NB4 (cell line): ENCODE data around the gene LRGUK.

Experiments
- DNase-seq: peaks from one replicate; pipeline ENCODE4 v3.0.0; 2010; ENCODE audit warnings: low read depth
- H3K4me3 ChIP-seq: one replicate; pipeline ENCODE4 v1.5.1; 2011; ENCODE audit warnings: mild to moderate bottlenecking, low read depth, low read length, moderate library complexity
- MAX ChIP-seq: IDR thresholded peaks from 2 replicates; pipeline ENCODE4 v1.6.1; 2011; ENCODE audit warnings: low read depth, low read length
- MYC ChIP-seq: IDR thresholded peaks from 2 replicates; pipeline ENCODE4 v1.6.1; 2011; ENCODE audit warnings: low read depth, low read length
- POLR2A ChIP-seq: IDR thresholded peaks from 2 replicates; pipeline ENCODE4 v1.6.1; 2011; ENCODE audit warnings: mild to moderate bottlenecking; ENCODE audit not compliant: insufficient read length; ENCODE audit errors: extremely low read depth
- TF ChIP-seq, protein P1 (sequence below): IDR thresholded peaks from one replicate; pipeline ENCODE4 v1.5.1; 2012; ENCODE audit warnings: low read depth, low read length

LRGUK gene

DNA sequence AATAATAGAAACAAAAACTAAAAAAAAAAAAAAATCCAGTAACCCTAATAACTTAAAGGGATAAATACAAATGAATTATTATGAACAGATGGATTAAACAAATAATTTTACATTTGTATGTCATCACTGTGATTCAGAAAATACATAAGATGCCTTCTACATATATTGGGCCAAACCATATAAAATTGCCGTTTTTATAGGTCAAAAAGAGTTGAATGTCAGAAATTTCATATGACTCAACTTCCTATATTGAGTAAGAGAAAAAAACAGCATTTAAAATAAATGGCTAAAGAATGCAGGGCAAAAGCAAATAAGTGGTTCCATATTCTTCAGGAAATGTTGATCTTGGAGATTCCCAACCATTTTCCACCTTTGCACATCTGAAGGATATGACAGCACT is 180.2 kb downstream of the LRGUK start:
- H3K4me3 ChIP-seq: no peak overlapping the region
- no peak for DNase-seq
- TF ChIP-seq MYC (no peak), MAX (no peak), POLR2A (no peak)
- TF ChIP-seq, protein P1, sequence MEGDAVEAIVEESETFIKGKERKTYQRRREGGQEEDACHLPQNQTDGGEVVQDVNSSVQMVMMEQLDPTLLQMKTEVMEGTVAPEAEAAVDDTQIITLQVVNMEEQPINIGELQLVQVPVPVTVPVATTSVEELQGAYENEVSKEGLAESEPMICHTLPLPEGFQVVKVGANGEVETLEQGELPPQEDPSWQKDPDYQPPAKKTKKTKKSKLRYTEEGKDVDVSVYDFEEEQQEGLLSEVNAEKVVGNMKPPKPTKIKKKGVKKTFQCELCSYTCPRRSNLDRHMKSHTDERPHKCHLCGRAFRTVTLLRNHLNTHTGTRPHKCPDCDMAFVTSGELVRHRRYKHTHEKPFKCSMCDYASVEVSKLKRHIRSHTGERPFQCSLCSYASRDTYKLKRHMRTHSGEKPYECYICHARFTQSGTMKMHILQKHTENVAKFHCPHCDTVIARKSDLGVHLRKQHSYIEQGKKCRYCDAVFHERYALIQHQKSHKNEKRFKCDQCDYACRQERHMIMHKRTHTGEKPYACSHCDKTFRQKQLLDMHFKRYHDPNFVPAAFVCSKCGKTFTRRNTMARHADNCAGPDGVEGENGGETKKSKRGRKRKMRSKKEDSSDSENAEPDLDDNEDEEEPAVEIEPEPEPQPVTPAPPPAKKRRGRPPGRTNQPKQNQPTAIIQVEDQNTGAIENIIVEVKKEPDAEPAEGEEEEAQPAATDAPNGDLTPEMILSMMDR: no peak

GRCh38 chr7:134308548-134308947 is 181.4 kb downstream of the LRGUK start:
- TF ChIP-seq, protein P1: no peak
- TF ChIP-seq MAX (no peak), MYC (no peak), POLR2A (no peak)
- DNase-seq: no peak
- H3K4me3 ChIP-seq: no peak overlapping the region

- DNase-seq: no peak
- TF ChIP-seq, protein P1: no peak
- TF ChIP-seq MAX (no peak), MYC (no peak), POLR2A (no peak)
- H3K4me3 ChIP-seq: no peak overlapping the region
These were observed 184.7 kb downstream of the LRGUK start for GRCh38 chr7:134311807-134312206.

- DNase-seq: no peak
- TF ChIP-seq MAX (no peak), POLR2A (no peak), MYC (no peak)
- TF ChIP-seq, protein P1: no peak
- no peak overlapping the region for H3K4me3 ChIP-seq
These were observed 185.6 kb downstream of the LRGUK start for GRCh38 chr7:134312717-134313116.

DNA sequence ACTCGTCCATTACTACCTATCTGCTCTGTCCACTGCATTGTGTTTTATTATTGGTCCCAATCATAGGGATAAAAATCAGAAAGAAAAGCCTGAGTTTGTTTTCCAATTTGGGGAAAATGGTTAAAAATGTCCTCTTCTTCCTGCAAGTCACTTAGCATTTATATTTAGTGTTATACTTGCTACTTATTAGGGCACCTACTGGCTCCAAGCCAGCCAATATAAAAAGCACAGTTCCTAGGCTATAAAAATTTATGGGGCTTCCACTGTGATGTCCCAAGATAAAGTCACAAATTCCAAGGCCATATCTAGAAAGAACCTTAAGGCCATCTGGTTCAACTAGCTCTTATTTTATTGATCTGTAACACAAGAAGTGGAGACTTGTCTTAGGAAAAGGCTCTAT is 186.4 kb downstream of the LRGUK start:
- DNase-seq: no peak
- no peak overlapping the region for H3K4me3 ChIP-seq
- TF ChIP-seq MYC (no peak), POLR2A (no peak), MAX (no peak)
- TF ChIP-seq, protein P1: no peak
